NCI-H460 (cell line): ENCODE data around the gene NIPBL. TPM values are rescaled to one million over a fixed set of nuclear protein-coding genes. Genes with fewer than 3 reads are reported as not detected.
A peak's percentile ranks its signal among the peaks of the same experiment; 100 is the strongest.
"Not testable (repeated sequence)": the region's sequence is repeated elsewhere in the genome, so short reads cannot be mapped to it uniquely, and the experiment has no call there.

Experiments used
- DNase-seq: peaks from one replicate; pipeline ENCODE4 v3.0.0-alpha.2; 2016; ENCODE audit warnings: low read depth; ENCODE audit errors: extremely low read depth
- total RNA-seq: library from RNA; depleted of rRNA; stranded (reverse); fragments of >200 nt; shearing (Covaris generic); gene quantifications from 2 replicates; pipeline ENCODE4 v1.2.3, GENCODE V29; 2014

NIPBL gene
- total RNA-seq, 1 experiment from 2014 or later: 15.7 TPM

DNA sequence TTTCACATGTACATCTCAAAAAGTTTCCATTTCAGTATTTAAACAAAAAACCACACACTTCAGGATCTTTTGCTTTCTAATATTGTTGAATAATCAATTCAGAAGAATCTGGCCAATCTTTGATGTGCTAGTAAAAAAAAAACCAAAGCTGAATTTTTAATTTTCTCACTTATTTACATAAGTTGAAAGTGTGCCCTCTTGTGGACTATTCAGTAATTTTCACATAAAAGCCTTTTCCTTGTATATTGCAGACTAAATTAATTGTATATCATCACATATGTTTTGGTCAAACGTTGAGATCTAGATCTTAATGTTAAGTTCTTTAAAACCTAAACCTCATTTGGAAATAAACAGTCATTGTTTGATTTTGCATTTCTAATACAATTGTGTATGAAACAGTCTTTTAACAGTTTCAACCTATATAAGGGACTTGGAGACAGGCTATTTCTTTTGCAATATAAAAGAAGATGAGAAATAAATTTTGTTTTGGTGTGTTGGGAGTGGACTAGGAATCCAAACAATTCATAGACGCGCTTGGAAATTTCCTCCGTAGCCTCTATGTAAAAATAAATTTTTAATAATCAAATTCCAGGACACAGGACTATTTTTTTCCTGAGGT, 68.1 kb downstream of the NIPBL start:
- DNase-seq: peak; percentile 54

DNA sequence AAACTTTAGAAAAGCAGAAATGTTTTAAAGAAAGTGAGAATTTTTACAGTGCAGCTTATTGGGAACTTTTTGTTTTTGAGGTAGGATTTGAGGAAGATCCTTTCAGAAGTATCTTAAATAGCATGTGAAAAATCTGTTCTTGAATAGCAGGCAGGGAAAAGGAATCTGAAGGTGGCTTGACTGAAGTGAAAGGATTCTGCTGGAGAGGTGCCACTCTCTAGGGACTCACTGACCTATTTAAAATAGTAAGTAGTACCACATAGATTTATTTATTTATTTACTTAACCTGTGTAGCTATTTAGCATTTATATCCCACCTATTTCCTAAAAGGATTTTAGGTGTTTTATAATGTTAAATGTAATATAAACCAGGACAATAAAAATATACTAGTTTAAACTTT, 69.1 kb downstream of the NIPBL start:
- no peak for DNase-seq

DNA sequence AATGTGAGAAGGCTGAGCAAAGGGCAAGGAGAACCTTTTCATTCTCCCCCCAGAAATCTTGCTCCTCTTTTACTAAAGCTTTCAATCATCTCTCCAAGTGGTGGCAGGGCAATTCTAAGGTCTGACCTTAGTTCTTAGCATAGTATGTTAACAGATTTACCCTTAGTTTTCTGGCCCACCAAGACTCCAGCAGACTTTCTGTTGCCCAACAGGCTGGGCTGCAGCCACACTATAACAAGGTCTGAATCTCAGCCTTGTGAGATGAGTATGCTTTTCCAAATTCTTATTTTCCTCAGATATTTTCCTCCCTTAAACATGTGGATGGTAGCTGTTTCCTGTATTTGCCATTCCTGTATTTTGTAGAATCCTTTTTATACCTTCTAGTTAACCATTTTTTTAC, 69.5 kb downstream of the NIPBL start:
- DNase-seq: no peak

DNA sequence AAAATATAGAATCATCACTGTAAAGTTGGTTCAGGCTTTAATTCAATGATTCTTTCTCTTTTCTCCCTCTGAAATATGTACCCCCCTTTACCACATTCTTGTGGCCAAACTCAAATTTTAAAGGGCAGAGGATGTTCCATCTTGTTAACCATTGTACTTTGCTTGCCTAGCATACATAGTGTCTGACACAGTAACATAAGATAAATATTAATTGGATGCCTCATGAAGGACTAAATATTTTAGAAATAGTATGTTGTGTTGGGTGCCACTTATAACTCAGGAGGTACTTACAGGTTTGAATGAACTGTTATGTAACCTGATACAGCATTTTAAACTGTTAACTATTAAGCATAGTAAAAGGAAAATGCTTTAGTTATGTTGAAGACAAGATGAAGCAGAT, 71.5 kb downstream of the NIPBL start:
- no peak for DNase-seq

- DNase-seq: no peak
Measured at GRCh38 chr5:36948650-36949049, 72.1 kb downstream of the NIPBL start.

GRCh38 chr5:36949593-36949992, 73.0 kb downstream of the NIPBL start:
- DNase-seq: no peak

GRCh38 chr5:36950586-36951457, 74.3 kb downstream of the NIPBL start:
- no peak for DNase-seq

DNA sequence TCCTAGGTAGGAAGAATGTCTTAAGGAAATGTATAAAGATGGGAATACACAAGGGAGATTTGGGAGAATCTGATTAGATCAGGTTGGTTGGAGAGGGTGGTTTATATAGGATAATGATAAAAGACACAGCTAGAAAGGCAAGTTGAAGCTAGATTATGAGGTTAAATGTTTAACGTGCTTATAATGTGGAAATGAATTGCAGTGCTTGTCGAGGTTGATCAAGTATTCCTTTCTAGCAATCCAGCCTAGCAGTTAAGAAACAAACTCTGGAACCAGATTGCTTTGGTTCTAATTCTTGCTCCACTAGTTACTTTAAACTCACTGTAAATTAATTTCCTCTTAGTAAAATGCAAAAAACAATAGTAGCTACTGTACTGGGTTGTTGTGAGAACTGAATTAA, 76.5 kb downstream of the NIPBL start:
- DNase-seq: no peak

GRCh38 chr5:36957953-36958537, 81.5 kb downstream of the NIPBL start:
- no peak for DNase-seq

GRCh38 chr5:36958612-36959011, 82.0 kb downstream of the NIPBL start:
- no peak for DNase-seq

- DNase-seq: no peak
Measured at GRCh38 chr5:36965179-36965578, 88.6 kb downstream of the NIPBL start.

DNA sequence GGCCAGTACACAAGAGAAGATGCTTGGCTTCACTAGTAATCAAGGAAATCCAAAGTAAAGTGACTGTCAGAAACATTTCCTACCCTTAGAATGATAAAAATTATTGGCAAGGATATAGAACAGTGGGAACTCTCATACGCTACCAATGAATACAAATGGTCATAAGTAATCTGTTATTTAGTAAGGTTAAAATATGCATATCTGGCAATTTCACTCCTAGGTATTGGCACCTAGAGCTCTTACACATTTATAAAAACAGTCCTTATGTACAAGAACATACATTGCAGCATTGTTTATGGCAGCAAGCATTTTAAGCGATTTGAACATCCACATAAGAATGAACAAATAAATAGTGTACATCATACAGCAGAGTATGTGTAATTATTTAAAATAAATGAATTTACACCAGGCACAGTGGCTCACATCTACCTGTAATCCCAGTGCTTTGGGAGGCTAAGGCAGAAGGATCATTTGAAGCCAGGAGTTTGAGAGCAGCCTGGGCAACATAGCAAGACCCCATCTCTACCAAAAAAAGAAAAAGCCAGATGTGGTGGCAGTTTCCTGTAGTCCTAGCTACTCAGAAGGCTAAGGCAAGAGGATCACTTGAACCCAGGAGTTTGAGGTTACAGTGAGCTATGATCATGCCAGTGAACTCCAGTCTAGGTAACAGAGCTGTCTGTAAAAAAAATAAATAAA, 93.3 kb downstream of the NIPBL start:
- DNase-seq: no peak

DNA sequence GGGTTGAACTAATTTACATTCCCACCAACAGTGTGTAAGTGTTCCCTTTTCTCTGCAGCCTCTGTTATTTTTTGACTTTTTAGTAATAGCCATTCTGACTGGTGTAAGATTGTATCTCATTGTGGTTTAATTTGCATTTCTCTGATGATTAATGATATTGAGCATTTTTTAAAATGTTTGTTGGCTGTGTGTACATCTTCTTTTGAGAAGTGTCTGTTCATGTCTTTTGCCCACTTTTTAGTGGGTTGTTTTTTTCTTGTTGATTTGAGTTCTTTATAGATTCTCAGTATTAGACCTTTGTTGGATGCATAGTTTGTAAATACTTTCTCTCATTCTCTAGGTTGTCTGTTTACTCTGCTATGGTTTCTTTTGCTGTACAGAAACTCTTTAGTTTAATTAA, 101.6 kb downstream of the NIPBL start:
- DNase-seq: no peak

GRCh38 chr5:36982146-36982545, 105.6 kb downstream of the NIPBL start:
- no peak for DNase-seq

DNA sequence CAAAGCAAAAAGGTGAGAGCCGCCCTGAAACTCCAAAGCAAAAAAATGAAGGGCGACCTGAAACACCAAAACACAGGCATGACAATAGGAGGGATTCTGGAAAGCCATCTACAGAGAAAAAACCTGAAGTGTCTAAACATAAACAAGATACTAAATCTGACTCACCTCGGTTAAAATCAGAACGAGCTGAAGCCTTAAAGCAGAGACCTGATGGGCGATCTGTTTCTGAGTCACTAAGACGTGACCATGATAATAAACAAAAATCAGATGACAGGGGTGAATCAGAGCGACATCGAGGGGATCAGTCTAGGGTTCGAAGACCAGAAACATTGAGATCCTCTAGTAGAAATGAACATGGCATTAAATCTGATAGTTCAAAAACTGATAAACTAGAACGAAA, 108.8 kb downstream of the NIPBL start:
- DNase-seq: no peak

GRCh38 chr5:36988396-36988795, 111.8 kb downstream of the NIPBL start:
- DNase-seq: no peak

DNA sequence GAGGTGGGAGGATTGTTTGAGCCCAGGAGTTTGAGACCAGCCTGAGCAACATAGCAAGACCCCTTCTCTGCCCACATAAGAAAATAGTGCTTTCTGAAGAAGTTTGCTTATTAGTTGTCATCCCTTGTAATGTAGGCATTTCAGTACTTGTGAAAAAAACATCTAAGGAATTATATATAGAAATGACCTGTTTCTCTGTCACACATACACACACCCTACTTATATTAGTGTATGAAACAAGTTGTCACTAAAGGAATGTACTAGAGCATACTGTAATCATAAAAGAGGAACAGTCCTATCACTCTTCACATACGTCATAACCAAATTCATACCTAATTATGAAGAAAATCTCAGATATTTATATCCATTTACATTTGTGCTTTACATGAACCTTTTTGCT, 122.0 kb downstream of the NIPBL start:
- DNase-seq: no peak

DNA sequence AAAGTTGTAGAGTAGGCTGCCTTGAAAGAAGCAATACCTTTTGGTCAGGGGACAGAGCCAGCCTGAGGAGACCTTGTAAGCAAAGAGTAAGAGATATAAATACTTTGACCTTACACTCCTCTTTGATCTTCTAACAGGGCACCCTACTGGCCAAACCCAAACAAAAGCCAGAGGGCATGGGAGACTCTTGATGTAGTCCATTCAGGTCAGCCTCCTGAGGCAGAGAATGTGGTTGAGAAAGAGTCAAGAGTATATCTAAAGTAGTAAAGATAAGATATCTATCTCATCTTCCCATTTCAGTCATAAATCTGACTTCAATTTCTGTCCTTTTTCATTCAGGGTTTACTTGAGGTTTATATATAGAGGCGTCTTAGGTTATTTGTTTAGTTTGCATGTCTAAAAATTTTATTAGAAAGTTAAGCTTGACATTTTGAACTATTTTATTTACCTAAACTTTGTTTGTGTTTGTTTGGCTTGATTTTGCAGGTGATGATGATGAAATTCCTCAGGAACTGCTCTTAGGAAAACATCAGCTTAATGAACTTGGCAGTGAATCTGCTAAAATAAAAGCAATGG, 125.7 kb downstream of the NIPBL start:
- no peak for DNase-seq

GRCh38 chr5:37005252-37005651, 128.7 kb downstream of the NIPBL start:
- no peak for DNase-seq

DNA sequence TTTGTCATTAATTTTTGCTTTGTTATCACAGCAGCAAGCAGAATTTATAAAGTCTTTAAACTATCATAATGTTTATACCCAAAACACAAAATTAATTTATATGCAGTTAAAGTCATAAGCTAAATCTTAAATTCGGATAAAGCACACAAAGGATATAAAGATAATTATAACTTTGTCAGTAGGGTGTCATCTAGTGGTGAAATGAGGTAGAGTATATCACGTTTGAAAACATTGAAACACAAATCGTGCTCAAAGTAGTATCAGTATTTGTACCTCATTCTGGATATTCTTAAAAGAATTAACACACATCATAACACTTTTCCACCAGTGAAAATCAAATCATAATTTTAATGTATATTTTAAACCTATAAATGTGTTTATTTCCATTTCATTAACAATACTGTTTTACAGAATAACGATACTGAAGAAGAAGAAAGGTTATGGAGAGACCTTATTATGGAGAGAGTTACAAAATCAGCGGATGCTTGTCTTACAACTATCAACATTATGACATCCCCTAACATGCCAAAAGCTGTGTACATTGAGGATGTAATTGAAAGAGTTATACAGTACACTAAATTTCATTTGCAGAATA, 129.5 kb downstream of the NIPBL start:
- DNase-seq: peak; percentile 14

DNA sequence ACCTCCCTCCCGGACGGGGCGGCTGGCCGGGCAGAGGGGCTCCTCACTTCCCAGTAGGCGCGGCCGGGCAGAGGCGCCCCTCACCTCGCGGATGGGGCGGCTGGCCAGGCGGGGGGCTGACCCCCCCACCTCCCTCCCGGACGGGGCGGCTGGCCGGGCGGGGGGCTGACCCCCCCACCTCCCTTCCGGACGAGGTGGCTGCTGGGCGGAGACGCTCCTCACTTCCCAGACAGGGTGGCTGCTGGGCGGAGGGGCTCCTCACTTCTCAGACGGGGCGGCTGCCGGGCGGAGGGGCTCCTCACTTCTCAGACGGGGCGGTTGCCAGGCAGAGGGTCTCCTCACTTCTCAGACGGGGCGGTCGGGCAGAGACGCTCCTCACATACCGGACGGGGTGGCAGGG, 136.6 kb downstream of the NIPBL start:
- not testable (repeated sequence) for DNase-seq
